B cell (primary cell): ENCODE data around the gene C16orf54. TPM values are rescaled to one million over a fixed set of nuclear protein-coding genes. Genes with fewer than 3 reads are reported as not detected.

Experiments used
- ATAC-seq: fragments of 200-7000 bp; cut with Tn5 transposase; one replicate; pipeline ENCODE4 v1.10.0; 2021; ENCODE audit warnings: low read depth, mild to moderate bottlenecking, moderate number of reproducible peaks, moderate library complexity
- CTCF ChIA-PET: fragments of 350-600 bp; sonication (Branson Sonifier 250); formaldehyde crosslinking; loops from one replicate; lab custom pipeline; 2021; ENCODE audit warnings: antibody characterized with exemption, inconsistent platforms; lab: Charles Lee
- POLR2A ChIA-PET: fragments of 350-600 bp; sonication (Branson Sonifier 250); formaldehyde crosslinking; loops from one replicate; lab custom pipeline; 2021; ENCODE audit warnings: antibody characterized with exemption; lab: Charles Lee
- DNase-seq: peaks from one replicate; pipeline ENCODE4 v3.0.0; 2013
- H2AFZ ChIP-seq: 2 replicates; pipeline ENCODE4 v1.6.1; 2012; ENCODE audit warnings: mild to moderate bottlenecking, low read depth, low read length; ENCODE audit not compliant: insufficient read depth, poor library complexity, severe bottlenecking
- H3K27ac ChIP-seq, 2 donors: 1 replicate in 1 of 2; 2 replicates in 1 of 2; pipeline ENCODE4 v1.5.1; 2012 to 2013; ENCODE audit warnings: low read length in 2 of 2, mild to moderate bottlenecking in 2 of 2, moderate library complexity in 1 of 2
- H3K27me3 ChIP-seq, 4 experiments: fragments of 200-600 bp in 1 of 4; sonication (generic) in 1 of 4; replicated peaks in 1 of 4; 1 replicate in 2 of 4; 2 replicates in 2 of 4; pipeline versions ENCODE4 v1.6.1 to v1.7.0; 2013 to 2016; ENCODE audit warnings: low read length in 3 of 4, mild to moderate bottlenecking in 2 of 4, mixed read lengths in 1 of 4, moderate library complexity in 1 of 4; ENCODE audit not compliant: insufficient read depth in 4 of 4, control insufficient read depth in 3 of 4; ENCODE audit errors: control extremely low read depth in 1 of 4
- H3K36me3 ChIP-seq, 2 experiments: replicated peaks in 1 of 2; 1 replicate in 1 of 2; 2 replicates in 1 of 2; pipeline versions ENCODE4 v1.6.1 to v1.7.1; 2013; ENCODE audit warnings: low read length in 1 of 2; ENCODE audit not compliant: insufficient read depth in 2 of 2, control insufficient read depth in 1 of 2; ENCODE audit errors: control extremely low read depth in 1 of 2, extremely low read depth in 1 of 2
- H3K4me1 ChIP-seq, 2 donors: fragments of 200-600 bp in 1 of 2; sonication (generic) in 1 of 2; 1 replicate in 1 of 2; 2 replicates in 1 of 2; pipeline versions ENCODE4 v1.5.1 to v1.6.1; 2013 to 2017; ENCODE audit warnings: low read length in 2 of 2; ENCODE audit not compliant: control insufficient read depth in 2 of 2, insufficient read depth in 2 of 2
- H3K4me2 ChIP-seq: replicated peaks from 2 replicates; pipeline ENCODE3; 2012; ENCODE audit warnings: mild to moderate bottlenecking, low read depth, low read length; ENCODE audit not compliant: poor library complexity, severe bottlenecking
- H3K4me3 ChIP-seq, 5 experiments: fragments of 200-600 bp in 1 of 5; sonication (generic) in 1 of 5; 1 replicate in 3 of 5; 2 replicates in 2 of 5; pipeline versions ENCODE4 v1.5.1 to v1.7.0; 2011 to 2016; ENCODE audit warnings: low read length in 4 of 5, mild to moderate bottlenecking in 4 of 5, low read depth in 2 of 5, control low read depth in 1 of 5, moderate library complexity in 1 of 5; ENCODE audit not compliant: insufficient read depth in 1 of 5; ENCODE audit errors: control extremely low read depth in 1 of 5, extremely low read depth in 1 of 5
- H3K79me2 ChIP-seq: fragments of 200-600 bp; sonication (generic); one replicate; pipeline ENCODE4 v1.6.0; 2016; ENCODE audit warnings: low read length; ENCODE audit not compliant: control insufficient read depth, insufficient read depth
- H3K9ac ChIP-seq: fragments of 200-600 bp; sonication (generic); 2 replicates; pipeline ENCODE4 v1.6.1; 2017; ENCODE audit warnings: mild to moderate bottlenecking, low read length, moderate library complexity
- H3K9me3 ChIP-seq, 3 donors: one replicate each; pipeline versions ENCODE4 v1.6.1 to v1.7.1; 2013; ENCODE audit warnings: low read length in 2 of 3; ENCODE audit not compliant: control insufficient read depth in 2 of 3, insufficient read depth in 1 of 3; ENCODE audit errors: control extremely low read depth in 1 of 3
- H4K20me1 ChIP-seq: 2 replicates; pipeline ENCODE4 v1.6.0; 2012; ENCODE audit warnings: mild to moderate bottlenecking, low read length; ENCODE audit not compliant: insufficient read depth, control insufficient read depth, poor library complexity, severe bottlenecking
- H3K27ac Mint-ChIP-seq: one replicate; pipeline ENCODE4 v1.8.0; 2021; ENCODE audit warnings: mixed read lengths
- H3K27me3 Mint-ChIP-seq: one replicate; pipeline ENCODE4 v1.8.0; 2021; ENCODE audit warnings: mixed read lengths
- H3K4me1 Mint-ChIP-seq: one replicate; pipeline ENCODE4 v1.8.0; 2021; ENCODE audit warnings: mixed read lengths
- H3K4me3 Mint-ChIP-seq: one replicate; pipeline ENCODE4 v1.8.0; 2021; ENCODE audit warnings: mixed read lengths
- H3K9me3 Mint-ChIP-seq: one replicate; pipeline ENCODE4 v1.8.0; 2022; ENCODE audit warnings: mixed read lengths; ENCODE audit not compliant: insufficient read depth
- CTCF ChIP-seq: fragments of 200-600 bp; IDR thresholded peaks from one replicate; pipeline ENCODE4 v1.8.0; 2022; ENCODE audit warnings: antibody characterized with exemption, mild to moderate bottlenecking
- EZH2 ChIP-seq: IDR thresholded peaks from 2 replicates; pipeline ENCODE4 v1.6.1; 2012; ENCODE audit warnings: borderline replicate concordance, low read depth, mild to moderate bottlenecking, moderate library complexity, low read length; ENCODE audit not compliant: insufficient read depth, poor library complexity, severe bottlenecking
- WGBS: methylation state at CpG from one replicate; pipeline ENCODE4 v1.1.5; 2013; ENCODE audit warnings: missing lambda C conversion rate; ENCODE audit not compliant: insufficient coverage; 5-methylcytosine and 5-hydroxymethylcytosine counted together
- intact Hi-C: fragments of 100-400 bp; cut with micrococcal nuclease; formaldehyde crosslinking; loops from one replicate; pipeline ENCODE4 v1.10.0; 2022
- polyA plus RNA-seq: library from polyadenylated mRNA; depleted of rRNA; stranded (reverse); fragments of >200 nt; gene quantifications from 2 replicates; pipeline ENCODE4 v1.2.3, GENCODE V29; 2012
- total RNA-seq, 2 donors: library from RNA; stranded (reverse); fragments of 120-200 nt in 1 of 2; gene quantifications; 1 replicate in 1 of 2; 2 replicates in 1 of 2; pipeline versions ENCODE4 v1.2.3 to v1.2.4, GENCODE V29; 2013 to 2022

The C16orf54 gene
- total and polyA plus RNA-seq, 2 donors (not counting 1 experiment from before 2014, with no cell fraction given): 44.0 to 68.3 TPM

GRCh38 chr16:29777576-29778350 lies 32.0 kb upstream of the C16orf54 start, which contains the start of gene ZG16:
TSS of gene ZG16 (plus strand) at chr16:29778256. CDS start at chr16:29779267, 1,011 bp downstream.
- H3K4me2 ChIP-seq: no peak within 1 kb of the TSS
- ChIA-PET POLR2A (no interaction called here), CTCF (interaction anchor here (0.6 to 1.5 kb wide), 2 partner anchors 11 to 39 kb away, joined by 4 read pairs; no protein-coding TSS in a partner anchor)
- H2AFZ ChIP-seq: no peak within 1 kb of the TSS
- Mint-ChIP-seq H3K9me3 (no peaks in the 10 kb centered on the region), H3K4me1 (no peaks in the 10 kb centered on the region), H3K27me3 (no peaks in the 10 kb centered on the region), H3K27ac (no peak within 1 kb of the TSS), H3K4me3 (no peak within 1 kb of the TSS)
- 73% methylated on average over 6 of the region's 10 CpGs for WGBS
- TF ChIP-seq EZH2 (no peak), CTCF (no peak)
- no peaks in the 10 kb centered on the region for H3K9me3 ChIP-seq
- H3K27ac ChIP-seq: no peak within 1 kb of the TSS
- no peaks in the 10 kb centered on the region for H3K27me3 ChIP-seq
- no peak within 1 kb of the TSS for H3K9ac ChIP-seq
- intact Hi-C loops: no loop called here
- no peak for ATAC-seq
- no peaks in the 10 kb centered on the region for H3K79me2 ChIP-seq
- no peak for DNase-seq
- no peak within 1 kb of the TSS for H3K4me3 ChIP-seq
- no peaks in the 10 kb centered on the region for H4K20me1 ChIP-seq
- no peaks in the 10 kb centered on the region for H3K4me1 ChIP-seq
- H3K36me3 ChIP-seq: no peaks in the 10 kb centered on the region

GRCh38 chr16:29775742-29776408 lies 30.1 kb upstream of the C16orf54 start:
- no peak overlapping the region for H3K9ac ChIP-seq
- H3K4me2 ChIP-seq: no peak overlapping the region
- TF ChIP-seq EZH2: no peak
- no peak for TF ChIP-seq CTCF
- ATAC-seq (no peak), DNase-seq (no peak)
- WGBS: 78% methylated on average over 3 of the region's 4 CpGs
- no peaks in the 10 kb centered on the region for H3K36me3 ChIP-seq
- no peaks in the 10 kb centered on the region for H3K27me3 Mint-ChIP-seq
- ChIA-PET POLR2A (no interaction called here), CTCF (interaction anchor here (1.3 kb wide), 1 partner anchor 9 kb away, joined by 4 read pairs; no protein-coding TSS in a partner anchor)
- H3K4me1 Mint-ChIP-seq: no peaks in the 10 kb centered on the region
- no peaks in the 10 kb centered on the region for H3K27me3 ChIP-seq
- H3K4me3 Mint-ChIP-seq: no peak overlapping the region
- no peaks in the 10 kb centered on the region for H4K20me1 ChIP-seq
- no peak overlapping the region for H3K27ac Mint-ChIP-seq
- no peak overlapping the region for H3K27ac ChIP-seq
- no peaks in the 10 kb centered on the region for H3K79me2 ChIP-seq
- no peaks in the 10 kb centered on the region for H3K9me3 Mint-ChIP-seq
- intact Hi-C loops: no loop called here
- no peaks in the 10 kb centered on the region for H3K9me3 ChIP-seq
- no peaks in the 10 kb centered on the region for H3K4me1 ChIP-seq
- H2AFZ ChIP-seq: no peak overlapping the region
- H3K4me3 ChIP-seq: no peak overlapping the region
